ENCODE data around the gene XPO1.
"Not testable (repeated sequence)": the region's sequence is repeated elsewhere in the genome, so short reads cannot be mapped to it uniquely, and the experiment has no call there.

GRCh38 chr2:61586928-61587327 lies 48.8 kb upstream of the XPO1 start:
- TF ChIP-seq EZH2 (IDR thresholded peaks at IDR 0.05; ENCODE audit: low read depth, unreplicated experiment); POLR2AphosphoS5 (IDR thresholded peaks at IDR 0.05; ENCODE audit: low read depth); EZH2phosphoT487 (IDR thresholded peaks at IDR 0.05; ENCODE audit: unreplicated experiment); CTCF (conservative IDR thresholded peaks at IDR 0.05; ENCODE audit: low read depth in 2 of 2); REST (IDR thresholded peaks at IDR 0.05; ENCODE audit: unreplicated experiment); CREB1 (CRISPR knock-in tag; IDR thresholded peaks at IDR 0.05; ENCODE audit: low read depth); ETS1 (IDR thresholded peaks at IDR 0.05); JUNB (IDR thresholded peaks at IDR 0.05; ENCODE audit: unreplicated experiment); ZNF331 (CRISPR knock-in tag; IDR thresholded peaks at IDR 0.05; ENCODE audit: low read depth); STAT1 (IDR thresholded peaks at IDR 0.05; ENCODE audit: unreplicated experiment): not testable (repeated sequence)

Measured in GM23338 (cell line).